ENCODE measurements around the gene TRIM6.

DNA sequence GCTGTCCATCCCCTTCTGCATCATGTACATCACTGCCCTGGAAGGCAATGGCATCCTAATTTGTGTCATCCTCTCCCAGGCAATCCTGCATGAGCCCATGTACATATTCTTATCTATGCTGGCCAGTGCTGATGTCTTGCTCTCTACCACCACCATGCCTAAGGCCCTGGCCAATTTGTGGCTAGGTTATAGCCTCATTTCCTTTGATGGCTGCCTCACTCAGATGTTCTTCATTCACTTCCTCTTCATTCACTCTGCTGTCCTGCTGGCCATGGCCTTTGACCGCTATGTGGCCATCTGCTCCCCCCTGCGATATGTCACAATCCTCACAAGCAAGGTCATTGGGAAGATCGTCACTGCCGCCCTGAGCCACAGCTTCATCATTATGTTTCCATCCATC is 15.4 kb upstream of the TRIM6 start:
- TF ChIP-seq POLR2A (IDR thresholded peaks at IDR 0.05) (no peak), POLR2AphosphoS5 (IDR thresholded peaks at IDR 0.05) (no peak), EP300 (IDR thresholded peaks at IDR 0.05) (no peak)
- TF ChIP-seq, protein P1, sequence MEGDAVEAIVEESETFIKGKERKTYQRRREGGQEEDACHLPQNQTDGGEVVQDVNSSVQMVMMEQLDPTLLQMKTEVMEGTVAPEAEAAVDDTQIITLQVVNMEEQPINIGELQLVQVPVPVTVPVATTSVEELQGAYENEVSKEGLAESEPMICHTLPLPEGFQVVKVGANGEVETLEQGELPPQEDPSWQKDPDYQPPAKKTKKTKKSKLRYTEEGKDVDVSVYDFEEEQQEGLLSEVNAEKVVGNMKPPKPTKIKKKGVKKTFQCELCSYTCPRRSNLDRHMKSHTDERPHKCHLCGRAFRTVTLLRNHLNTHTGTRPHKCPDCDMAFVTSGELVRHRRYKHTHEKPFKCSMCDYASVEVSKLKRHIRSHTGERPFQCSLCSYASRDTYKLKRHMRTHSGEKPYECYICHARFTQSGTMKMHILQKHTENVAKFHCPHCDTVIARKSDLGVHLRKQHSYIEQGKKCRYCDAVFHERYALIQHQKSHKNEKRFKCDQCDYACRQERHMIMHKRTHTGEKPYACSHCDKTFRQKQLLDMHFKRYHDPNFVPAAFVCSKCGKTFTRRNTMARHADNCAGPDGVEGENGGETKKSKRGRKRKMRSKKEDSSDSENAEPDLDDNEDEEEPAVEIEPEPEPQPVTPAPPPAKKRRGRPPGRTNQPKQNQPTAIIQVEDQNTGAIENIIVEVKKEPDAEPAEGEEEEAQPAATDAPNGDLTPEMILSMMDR (IDR thresholded peaks at IDR 0.05): no peak

Measured in stomach (tissue), 4 donors.